ENCODE results near the gene GALNT5. TPM values are rescaled to one million over a fixed set of nuclear protein-coding genes. Genes with fewer than 3 reads are reported as not detected.

Gene GALNT5, protein sequence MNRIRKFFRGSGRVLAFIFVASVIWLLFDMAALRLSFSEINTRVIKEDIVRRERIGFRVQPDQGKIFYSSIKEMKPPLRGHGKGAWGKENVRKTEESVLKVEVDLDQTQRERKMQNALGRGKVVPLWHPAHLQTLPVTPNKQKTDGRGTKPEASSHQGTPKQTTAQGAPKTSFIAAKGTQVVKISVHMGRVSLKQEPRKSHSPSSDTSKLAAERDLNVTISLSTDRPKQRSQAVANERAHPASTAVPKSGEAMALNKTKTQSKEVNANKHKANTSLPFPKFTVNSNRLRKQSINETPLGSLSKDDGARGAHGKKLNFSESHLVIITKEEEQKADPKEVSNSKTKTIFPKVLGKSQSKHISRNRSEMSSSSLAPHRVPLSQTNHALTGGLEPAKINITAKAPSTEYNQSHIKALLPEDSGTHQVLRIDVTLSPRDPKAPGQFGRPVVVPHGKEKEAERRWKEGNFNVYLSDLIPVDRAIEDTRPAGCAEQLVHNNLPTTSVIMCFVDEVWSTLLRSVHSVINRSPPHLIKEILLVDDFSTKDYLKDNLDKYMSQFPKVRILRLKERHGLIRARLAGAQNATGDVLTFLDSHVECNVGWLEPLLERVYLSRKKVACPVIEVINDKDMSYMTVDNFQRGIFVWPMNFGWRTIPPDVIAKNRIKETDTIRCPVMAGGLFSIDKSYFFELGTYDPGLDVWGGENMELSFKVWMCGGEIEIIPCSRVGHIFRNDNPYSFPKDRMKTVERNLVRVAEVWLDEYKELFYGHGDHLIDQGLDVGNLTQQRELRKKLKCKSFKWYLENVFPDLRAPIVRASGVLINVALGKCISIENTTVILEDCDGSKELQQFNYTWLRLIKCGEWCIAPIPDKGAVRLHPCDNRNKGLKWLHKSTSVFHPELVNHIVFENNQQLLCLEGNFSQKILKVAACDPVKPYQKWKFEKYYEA
- 2.5 to 2.6 TPM (median 2.6 TPM) in 5 replicates for total RNA-seq (2022; extraction: Qiagen RNA extraction; ENCODE audit: low read depth)

DNA sequence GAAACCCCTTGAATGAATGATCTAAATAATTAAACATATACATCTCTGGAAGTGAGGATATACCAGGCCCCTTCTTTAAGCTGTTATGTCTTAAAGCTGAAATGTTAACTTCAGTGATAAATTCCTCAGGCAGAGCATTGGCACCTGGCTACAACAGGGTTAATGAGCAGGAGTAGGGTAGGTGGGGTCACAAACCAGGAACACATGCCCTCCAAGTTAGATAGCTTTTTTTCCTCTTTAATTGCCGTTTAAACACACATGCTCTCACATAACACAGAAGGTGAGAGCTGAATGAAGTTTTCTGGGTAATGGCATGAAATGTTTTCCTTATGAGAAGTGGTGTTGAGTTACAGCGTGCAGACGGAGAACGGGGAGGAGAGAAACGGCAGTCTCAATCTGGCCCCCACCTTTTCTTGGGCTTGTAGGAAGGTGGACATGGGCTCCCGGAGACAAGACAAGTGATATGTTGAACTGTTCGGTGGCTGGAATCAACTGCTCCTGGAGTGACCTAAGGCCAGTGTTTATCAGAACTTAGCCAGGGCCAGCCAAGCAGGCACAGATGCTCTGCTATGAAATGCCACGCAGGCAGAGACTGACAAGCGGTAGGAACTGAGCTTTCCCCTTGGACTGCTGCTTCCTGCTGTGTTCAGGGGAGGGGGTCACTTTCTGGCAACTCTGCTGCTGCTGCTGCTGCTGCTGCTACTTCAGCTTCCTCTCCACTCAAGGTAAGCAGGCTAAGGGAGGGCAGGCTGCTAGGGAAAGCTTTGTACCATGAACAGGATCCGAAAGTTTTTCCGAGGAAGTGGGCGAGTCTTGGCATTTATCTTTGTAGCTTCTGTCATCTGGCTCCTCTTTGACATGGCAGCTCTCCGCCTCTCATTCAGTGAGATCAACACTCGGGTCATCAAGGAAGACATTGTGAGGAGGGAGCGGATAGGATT, at the start of gene GALNT5:
TSS of gene GALNT5 (plus strand) at position 394 of the 941 bp plus-strand sequence. CDS start at position 772, 378 bp downstream.

DNA sequence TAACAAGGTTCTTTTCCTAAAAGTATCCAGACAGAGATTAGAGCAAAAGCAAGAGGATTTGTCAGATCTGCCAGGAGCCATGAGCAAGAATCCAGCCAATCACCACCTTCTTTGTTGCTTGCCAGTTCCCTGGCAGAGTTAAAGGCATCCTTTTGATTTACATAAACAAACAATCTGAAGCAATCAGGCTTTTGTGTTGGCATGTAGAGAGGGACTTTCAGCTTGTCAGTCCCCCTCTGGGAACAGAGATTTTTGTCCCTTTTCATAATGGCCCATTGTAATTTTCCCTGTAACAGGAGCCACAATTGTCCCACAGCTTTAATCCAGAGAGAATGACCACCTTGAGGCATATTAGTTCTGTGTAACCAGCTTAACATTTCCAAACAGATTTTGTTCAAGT, 68.3 kb downstream of the GALNT5 start, which contains the start of gene ERMN:
TSS of gene ERMN (minus strand) at position 39 of the 400 bp plus-strand sequence. CDS start 182 bp downstream, outside the sequence.

Other genes starting within 250 kb of the GALNT5 start
- not detected in 5 replicates for gene ERMN, start 68.1 kb downstream of the GALNT5 start, total RNA-seq (2022; extraction: Qiagen RNA extraction; ENCODE audit: low read depth)
- not detected in 5 replicates for gene CYTIP, start 186.4 kb downstream of the GALNT5 start, total RNA-seq (2022; extraction: Qiagen RNA extraction; ENCODE audit: low read depth)